Measurements from ENCODE around the gene ICA1. TPM values are rescaled to one million over a fixed set of nuclear protein-coding genes. Genes with fewer than 3 reads are reported as not detected.

ICA1 gene
- total and polyA plus RNA-seq, 5 donors: 36.8 to 98.2 (median 70.3) TPM

DNA sequence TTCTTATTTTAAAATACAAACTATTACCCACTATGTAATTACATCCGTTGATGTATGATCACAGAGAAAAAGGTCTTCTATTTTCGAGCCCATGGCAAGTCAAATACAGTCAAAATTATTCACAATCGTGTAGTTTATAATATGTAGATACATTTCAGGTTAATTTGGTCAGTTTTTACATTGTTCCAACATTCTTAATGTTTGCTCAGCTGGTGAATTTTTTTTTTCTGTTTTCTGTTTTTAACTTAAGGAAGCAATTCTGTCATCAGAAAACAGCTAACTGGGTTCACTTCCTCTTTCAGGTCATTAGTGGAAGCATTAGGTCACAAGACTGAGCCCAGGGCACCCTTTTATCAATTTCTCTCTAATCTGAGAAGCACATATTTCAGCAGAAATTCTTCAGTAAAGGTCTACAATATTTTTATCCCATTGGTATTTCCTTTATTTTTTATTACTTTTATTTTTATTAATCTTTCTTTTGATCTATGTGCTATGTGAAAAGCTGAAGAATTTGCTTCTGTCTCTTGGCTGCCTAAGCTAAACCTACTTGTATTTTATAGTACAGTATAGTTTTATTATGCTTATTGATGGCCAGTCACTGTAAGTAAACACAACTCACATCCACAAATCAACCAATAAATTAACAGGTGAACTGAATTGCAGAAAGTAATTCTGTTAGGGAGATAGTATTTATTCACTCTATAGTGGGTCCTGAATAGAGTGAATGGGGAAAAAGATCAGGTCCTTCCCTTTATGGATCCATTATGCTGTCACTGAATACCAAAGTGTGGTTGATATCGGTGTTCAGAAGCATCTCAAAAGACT is 84.6 kb downstream of the ICA1 start:
- intact Hi-C loops (cut with DNase I): no loop called here
- Histone ChIP-seq H3K27me3 (ENCODE audit: control insufficient read depth, insufficient read depth) (no peaks in the 10 kb centered on the region), H3K27ac (ENCODE audit: low read length) (no peak overlapping the region), H3K4me3 (ENCODE audit: low read length) (no peak overlapping the region), H3K4me1 (ENCODE audit: control insufficient read depth, insufficient read depth, low read length) (peaks cover 4% of the 10 kb centered on the region), H3K9me3 (ENCODE audit: control insufficient read depth, low read length) (no peaks in the 10 kb centered on the region)
- ATAC-seq (no peak), DNase-seq (no peak)
- 67% methylated on average over 4 of the region's 4 CpGs for WGBS

DNA sequence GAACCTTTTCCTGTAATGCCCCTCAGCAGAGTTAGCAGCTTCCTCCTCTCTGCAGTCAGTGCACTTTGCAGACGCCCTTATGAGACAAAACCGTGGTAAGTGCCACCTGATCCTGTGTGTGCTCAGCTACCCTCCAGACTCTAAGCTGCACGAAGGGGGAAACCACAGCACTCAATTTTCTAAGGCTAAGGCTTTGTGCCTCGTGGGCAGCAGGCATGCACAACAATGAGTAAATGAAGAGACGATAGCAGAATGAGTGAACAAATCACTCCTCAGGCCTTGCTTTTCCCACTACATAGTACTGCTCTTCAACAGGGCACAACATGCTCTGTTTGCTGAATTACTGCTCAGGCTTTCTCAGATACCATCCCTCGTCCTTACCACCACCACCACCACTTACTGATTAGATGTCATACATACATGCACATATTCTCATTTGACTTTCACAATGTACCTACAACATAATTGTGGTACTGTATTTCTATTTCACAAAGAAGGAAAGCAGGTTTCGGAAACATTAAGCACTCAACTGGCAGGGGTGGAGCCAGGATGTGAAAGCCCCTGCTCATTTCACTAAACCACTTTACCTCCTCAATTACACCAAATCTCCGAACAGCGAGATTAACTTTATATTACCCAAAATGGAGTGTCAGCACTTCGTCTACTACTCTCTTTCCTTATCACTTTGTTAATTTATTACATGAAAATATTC is 85.4 kb downstream of the ICA1 start:
- H3K4me1 ChIP-seq (ENCODE audit: control insufficient read depth, insufficient read depth, low read length): peaks cover 4% of the 10 kb centered on the region
- DNase-seq: peak in 1 of 3 donors; percentile 11
- 56% methylated on average over 10 of the region's 10 CpGs for WGBS
- H3K27ac ChIP-seq (ENCODE audit: low read length): no peak overlapping the region
- no peaks in the 10 kb centered on the region for H3K27me3 ChIP-seq (ENCODE audit: control insufficient read depth, insufficient read depth)
- peak; percentile 53 for ATAC-seq
- intact Hi-C loops (cut with DNase I): no loop called here
- H3K9me3 ChIP-seq (ENCODE audit: control insufficient read depth, low read length): no peaks in the 10 kb centered on the region
- H3K4me3 ChIP-seq (ENCODE audit: low read length): no peak overlapping the region

DNA sequence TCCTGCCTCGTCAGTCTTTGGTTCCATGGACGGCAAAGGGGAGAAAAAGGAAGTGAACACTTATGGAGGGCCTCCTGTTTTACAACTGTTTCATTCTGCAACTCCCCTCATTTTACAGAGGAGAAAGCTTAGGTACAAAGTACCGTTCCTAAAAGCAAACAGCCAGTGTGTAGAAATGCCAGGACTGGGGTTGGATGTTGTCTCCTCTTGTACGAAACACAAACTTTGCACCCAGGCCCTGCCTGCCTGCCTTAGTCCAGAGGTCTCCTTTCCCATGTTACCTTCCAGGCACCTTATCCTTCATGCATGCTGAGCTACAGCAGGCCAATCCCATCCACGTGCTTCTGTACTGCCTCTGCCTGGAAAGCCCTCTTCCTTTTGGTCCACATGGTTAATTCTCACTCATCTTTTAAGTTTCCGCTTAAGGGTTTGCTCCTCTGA is 86.0 kb downstream of the ICA1 start:
- no peak overlapping the region for H3K27ac ChIP-seq (ENCODE audit: low read length)
- 72% methylated on average over 6 of the region's 6 CpGs for WGBS
- H3K9me3 ChIP-seq (ENCODE audit: control insufficient read depth, low read length): no peaks in the 10 kb centered on the region
- no peak overlapping the region for H3K4me3 ChIP-seq (ENCODE audit: low read length)
- no peaks in the 10 kb centered on the region for H3K27me3 ChIP-seq (ENCODE audit: control insufficient read depth, insufficient read depth)
- H3K4me1 ChIP-seq (ENCODE audit: control insufficient read depth, insufficient read depth, low read length): peaks cover 4% of the 10 kb centered on the region
- ATAC-seq: peak in 1 of 2 donors; percentile 22
- intact Hi-C loops (cut with DNase I): no loop called here
- DNase-seq: peak in 1 of 3 donors; percentile 18

DNA sequence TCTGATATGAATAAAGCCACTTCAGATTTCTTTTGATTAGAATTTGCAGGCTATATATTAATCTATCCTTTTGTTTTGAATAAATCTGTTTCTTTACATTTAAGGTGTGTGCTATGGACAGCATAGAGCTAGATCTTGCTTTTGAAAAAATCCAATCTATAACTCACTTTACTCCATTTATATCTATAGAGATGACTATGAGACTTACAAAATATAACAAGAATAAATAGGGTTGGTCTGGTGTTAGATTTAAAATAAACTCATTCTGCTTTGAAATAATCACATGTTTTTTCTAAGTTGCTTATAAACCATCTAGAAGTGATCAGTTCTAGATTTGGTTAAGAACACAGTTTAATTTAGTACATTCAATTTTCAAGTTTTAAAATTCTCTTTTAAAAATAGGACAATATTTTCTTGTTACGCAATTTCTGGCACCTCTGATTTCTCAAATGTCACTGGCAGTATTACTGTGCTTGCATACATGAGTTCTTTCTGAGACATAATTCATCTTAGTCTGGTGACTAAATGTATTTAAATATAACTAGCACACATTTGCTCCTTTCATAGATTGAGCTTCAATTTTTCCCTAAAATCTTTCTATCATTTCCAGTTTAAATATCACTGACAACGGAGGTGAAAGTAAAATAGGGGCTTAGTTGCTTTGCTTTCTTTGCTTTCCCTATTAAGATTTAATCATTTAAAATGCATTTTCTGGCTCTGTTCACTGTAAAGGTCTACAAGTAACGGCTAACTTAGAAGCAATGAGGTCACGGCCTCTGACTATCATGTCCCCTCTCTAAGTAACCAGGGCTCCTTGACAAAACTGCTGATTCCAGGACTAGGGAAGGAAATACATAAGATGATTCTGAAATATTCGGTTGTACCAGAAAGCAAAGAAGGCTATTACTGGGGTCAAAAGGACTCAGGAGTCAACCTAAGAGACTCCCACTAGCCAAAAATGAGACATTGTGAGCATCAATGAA is 89.3 kb downstream of the ICA1 start:
- intact Hi-C loops (cut with DNase I): no loop called here
- Histone ChIP-seq H3K27ac (ENCODE audit: low read length) (no peak overlapping the region), H3K4me3 (ENCODE audit: low read length) (no peak overlapping the region)

DNA sequence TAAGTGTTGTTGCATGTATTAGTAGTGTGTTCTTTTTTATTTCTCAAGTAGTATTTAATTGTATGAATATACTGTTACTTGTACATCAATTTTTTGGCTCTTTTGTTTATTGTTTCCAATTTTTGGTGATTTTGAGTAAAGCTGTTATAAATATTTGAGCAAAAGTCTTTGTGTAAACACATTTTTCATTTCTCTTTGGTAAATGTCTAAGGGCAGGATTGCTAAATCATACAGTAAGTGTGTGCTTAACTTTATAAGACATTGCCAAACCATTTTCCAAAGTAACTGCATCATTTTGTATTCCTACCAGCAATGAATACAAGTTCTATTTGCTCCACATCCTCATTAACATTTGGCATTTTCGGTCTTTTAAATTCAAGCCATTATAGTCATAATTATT is 92.8 kb downstream of the ICA1 start:
- DNase-seq (no peak), ATAC-seq (no peak)
- H3K4me1 ChIP-seq (ENCODE audit: control insufficient read depth, insufficient read depth, low read length): peaks cover 3% of the 10 kb centered on the region
- H3K27me3 ChIP-seq (ENCODE audit: control insufficient read depth, insufficient read depth): no peaks in the 10 kb centered on the region
- no peaks in the 10 kb centered on the region for H3K9me3 ChIP-seq (ENCODE audit: control insufficient read depth, low read length)
- no peak overlapping the region for H3K27ac ChIP-seq (ENCODE audit: low read length)
- WGBS: 85% methylated on average over 1 of the region's 1 CpG
- intact Hi-C loops (cut with DNase I): no loop called here
- no peak overlapping the region for H3K4me3 ChIP-seq (ENCODE audit: low read length)

More for the DNA sequence above, 89.3 kb downstream of the ICA1 start:
- DNase-seq (no peak), ATAC-seq (no peak)
- no peaks in the 10 kb centered on the region for H3K27me3 ChIP-seq (ENCODE audit: control insufficient read depth, insufficient read depth)
- WGBS: 65% methylated on average over 5 of the region's 5 CpGs
- peaks cover 4% of the 10 kb centered on the region for H3K4me1 ChIP-seq (ENCODE audit: control insufficient read depth, insufficient read depth, low read length)
- no peaks in the 10 kb centered on the region for H3K9me3 ChIP-seq (ENCODE audit: control insufficient read depth, low read length)

DNA sequence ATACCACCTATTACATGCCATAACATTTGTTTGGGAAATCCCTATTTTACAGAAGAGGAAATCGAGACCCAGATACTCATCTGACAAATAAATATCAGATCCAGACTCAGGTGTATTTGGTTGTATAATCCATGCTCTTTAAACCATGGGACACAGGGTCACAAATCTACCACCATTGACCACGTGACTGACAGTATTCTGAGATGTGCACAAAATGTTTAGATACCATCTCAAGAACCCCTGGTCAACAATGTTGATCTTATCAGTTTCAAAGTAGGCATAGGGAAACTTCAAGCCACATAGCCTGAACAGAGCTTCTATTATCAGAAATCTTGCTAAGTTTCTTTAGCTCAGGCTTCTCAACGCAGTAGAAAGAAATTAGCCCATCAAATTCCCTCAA is 93.6 kb downstream of the ICA1 start:
- Histone ChIP-seq H3K27me3 (ENCODE audit: control insufficient read depth, insufficient read depth) (no peaks in the 10 kb centered on the region), H3K9me3 (ENCODE audit: control insufficient read depth, low read length) (no peaks in the 10 kb centered on the region), H3K4me3 (ENCODE audit: low read length) (no peak overlapping the region), H3K27ac (ENCODE audit: low read length) (no peak overlapping the region), H3K4me1 (ENCODE audit: control insufficient read depth, insufficient read depth, low read length) (peaks cover 3% of the 10 kb centered on the region)
- DNase-seq (no peak), ATAC-seq (no peak)
- intact Hi-C loops (cut with DNase I): no loop called here
- 82% methylated on average over 3 of the region's 3 CpGs for WGBS

DNA sequence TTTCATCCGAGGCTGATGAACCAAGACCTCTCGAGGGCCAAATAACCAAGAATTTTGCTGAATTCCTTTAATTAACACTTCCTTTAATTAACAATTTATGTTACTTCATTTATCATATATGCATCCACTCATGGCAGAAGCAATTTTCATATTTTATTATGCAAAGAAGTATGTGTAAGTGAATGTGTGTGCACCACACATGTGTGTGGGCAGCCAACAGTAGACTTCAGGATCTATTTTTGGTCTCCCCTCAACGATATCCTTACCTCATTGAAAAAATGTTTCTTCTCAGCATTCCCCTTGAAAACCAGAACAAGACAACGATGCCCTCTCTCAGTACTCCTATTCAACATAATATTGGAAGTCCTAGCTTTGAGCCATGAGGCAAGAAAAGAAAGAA is 96.8 kb downstream of the ICA1 start:
- Histone ChIP-seq H3K4me3 (ENCODE audit: low read length) (no peak overlapping the region), H3K27ac (ENCODE audit: low read length) (no peak overlapping the region), H3K27me3 (ENCODE audit: control insufficient read depth, insufficient read depth) (no peaks in the 10 kb centered on the region), H3K9me3 (ENCODE audit: control insufficient read depth, low read length) (no peaks in the 10 kb centered on the region), H3K4me1 (ENCODE audit: control insufficient read depth, insufficient read depth, low read length) (peaks cover 1% of the 10 kb centered on the region)
- intact Hi-C loops (cut with DNase I): no loop called here
- DNase-seq (no peak), ATAC-seq (no peak)
- 10% methylated on average over 4 of the region's 4 CpGs for WGBS

DNA sequence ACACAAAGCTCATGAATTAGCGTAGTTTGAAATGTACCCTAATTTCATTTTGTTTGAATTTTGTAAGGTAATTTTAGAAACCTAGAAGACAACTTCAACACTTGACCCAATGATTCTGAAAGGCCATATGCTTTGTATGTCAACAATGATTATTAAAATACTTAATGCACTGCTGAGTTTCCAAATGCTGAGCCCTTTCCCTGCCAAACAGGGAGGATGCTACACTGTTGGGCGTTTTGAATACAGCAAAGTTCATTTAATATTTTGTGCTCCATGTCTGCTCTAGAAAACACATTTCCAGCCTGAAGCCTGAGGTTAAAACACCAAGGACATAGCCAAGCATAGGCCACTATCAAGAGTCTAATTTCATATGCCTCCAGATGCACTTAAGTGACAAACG is 99.8 kb downstream of the ICA1 start:
- H3K4me1 ChIP-seq (ENCODE audit: control insufficient read depth, insufficient read depth, low read length): peaks cover 1% of the 10 kb centered on the region
- WGBS: 74% methylated on average over 3 of the region's 3 CpGs
- no peak overlapping the region for H3K27ac ChIP-seq (ENCODE audit: low read length)
- intact Hi-C loops (cut with DNase I): no loop called here
- H3K4me3 ChIP-seq (ENCODE audit: low read length): no peak overlapping the region
- DNase-seq: no peak
- H3K9me3 ChIP-seq (ENCODE audit: control insufficient read depth, low read length): no peaks in the 10 kb centered on the region
- no peak for ATAC-seq
- no peaks in the 10 kb centered on the region for H3K27me3 ChIP-seq (ENCODE audit: control insufficient read depth, insufficient read depth)

DNA sequence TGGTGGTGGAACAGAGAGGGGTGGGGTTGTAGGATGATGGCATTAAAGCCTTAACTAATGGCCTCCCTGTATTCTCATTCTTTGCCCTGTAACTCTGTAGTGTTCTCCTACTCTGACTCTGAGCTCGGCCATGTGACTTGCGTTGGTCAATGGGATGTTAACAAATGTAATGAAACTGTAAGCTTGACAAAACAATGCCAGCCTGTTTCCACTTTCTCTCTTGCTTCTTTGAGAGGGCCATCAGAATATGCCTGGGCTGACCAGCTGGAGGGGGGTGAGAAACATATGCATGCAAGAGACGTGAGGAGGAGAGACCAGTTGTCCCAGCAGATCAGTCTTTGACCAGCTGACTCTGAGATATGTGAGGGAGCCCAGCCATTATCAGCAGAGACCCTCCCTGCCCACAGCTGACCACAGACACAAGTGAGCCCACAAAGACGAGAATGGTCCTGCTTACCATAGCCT is 100.6 kb downstream of the ICA1 start:
- intact Hi-C loops (cut with DNase I): no loop called here
- Histone ChIP-seq H3K27ac (ENCODE audit: low read length) (no peak overlapping the region), H3K4me3 (ENCODE audit: low read length) (no peak overlapping the region), H3K27me3 (ENCODE audit: control insufficient read depth, insufficient read depth) (no peaks in the 10 kb centered on the region), H3K9me3 (ENCODE audit: control insufficient read depth, low read length) (no peaks in the 10 kb centered on the region), H3K4me1 (ENCODE audit: control insufficient read depth, insufficient read depth, low read length) (peaks cover 1% of the 10 kb centered on the region)
- WGBS: 79% methylated on average over 4 of the region's 4 CpGs
- ATAC-seq (peak in 1 of 2 donors; percentile 41), DNase-seq (no peak)

DNA sequence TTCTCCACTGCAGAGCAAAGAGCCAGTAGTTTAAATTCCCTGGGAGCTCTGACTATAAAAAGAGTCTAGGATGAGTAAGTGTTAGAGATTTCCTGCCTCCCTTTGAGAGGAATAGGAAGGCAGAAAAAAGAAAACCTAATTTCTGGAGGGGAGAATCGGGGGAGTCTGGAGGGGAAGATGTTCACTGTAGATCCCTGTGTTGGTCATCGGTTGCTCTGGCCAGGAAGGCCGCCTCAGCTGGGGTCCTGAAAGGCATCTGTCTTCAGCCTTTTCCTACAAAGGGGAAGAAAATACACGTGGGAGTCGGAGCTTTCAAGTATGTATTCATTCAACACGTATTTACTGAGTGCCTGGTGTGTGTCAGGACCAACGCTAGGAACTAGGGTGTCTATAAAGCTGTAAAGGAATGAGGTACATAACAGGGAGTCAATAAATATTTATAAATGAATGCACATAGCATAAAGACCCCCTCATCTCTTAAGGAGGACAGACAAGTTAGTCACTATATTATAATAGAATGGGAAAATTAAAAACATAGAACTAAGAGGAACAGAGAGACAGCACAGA is 101.1 kb downstream of the ICA1 start:
- WGBS: 42% methylated on average over 7 of the region's 7 CpGs

More for the DNA sequence above, 101.1 kb downstream of the ICA1 start:
- intact Hi-C loops (cut with DNase I): no loop called here
- no peak for DNase-seq
- H3K27me3 ChIP-seq (ENCODE audit: control insufficient read depth, insufficient read depth): no peaks in the 10 kb centered on the region
- H3K9me3 ChIP-seq (ENCODE audit: control insufficient read depth, low read length): no peaks in the 10 kb centered on the region
- H3K4me1 ChIP-seq (ENCODE audit: control insufficient read depth, insufficient read depth, low read length): peaks cover 1% of the 10 kb centered on the region
- no peak overlapping the region for H3K27ac ChIP-seq (ENCODE audit: low read length)
- peak in 1 of 2 donors; percentile 16 for ATAC-seq
- H3K4me3 ChIP-seq (ENCODE audit: low read length): no peak overlapping the region

All from right cardiac atrium (tissue), 5 donors.